HEK293 (cell line): ENCODE results near the gene AQP5.

ENCODE experiments used
- CTCF ChIA-PET: fragments of 350-600 bp; formaldehyde crosslinking; extraction: SDS; loops from one replicate; lab custom pipeline; 2021; ENCODE audit warnings: antibody characterized with exemption; lab: Yijun Ruan, JAX
- POLR2A ChIA-PET: fragments of 300-600 bp; formaldehyde crosslinking; extraction: SDS; loops from one replicate; lab custom pipeline; 2020; ENCODE audit warnings: antibody characterized with exemption, inconsistent platforms; lab: Yijun Ruan, JAX
- H3K27ac ChIP-seq: fragments of 200-500 bp; sonication (Bioruptor generic); 2 replicates; pipeline ENCODE4 v1.5.1; 2014; ENCODE audit warnings: low read depth, low read length, control low read depth, inconsistent platforms; ENCODE audit errors: extremely low read depth
- H3K36me3 ChIP-seq, 2 experiments: fragments of 200-500 bp in 1 of 2; sonication (Bioruptor generic) in 1 of 2; 1 replicate in 1 of 2; 2 replicates in 1 of 2; pipeline ENCODE4 v1.5.1; 2014 to 2017; ENCODE audit warnings: inconsistent platforms in 2 of 2, low read length in 2 of 2; ENCODE audit not compliant: control insufficient read depth in 2 of 2, insufficient read depth in 1 of 2
- H3K4me1 ChIP-seq: fragments of 200-500 bp; sonication (Bioruptor generic); 2 replicates; pipeline ENCODE4 v1.5.1; 2014; ENCODE audit warnings: mild to moderate bottlenecking, low read length, inconsistent platforms; ENCODE audit not compliant: control insufficient read depth, insufficient read depth
- H3K4me3 ChIP-seq: 2 replicates; pipeline ENCODE4 v1.5.1; 2011; ENCODE audit warnings: low read depth, mild to moderate bottlenecking, control low read depth, low read length, moderate library complexity
- H3K9me3 ChIP-seq: fragments of 200-500 bp; sonication (Bioruptor generic); 2 replicates; pipeline ENCODE4 v1.5.1; 2014; ENCODE audit warnings: low read depth, low read length, inconsistent platforms; ENCODE audit not compliant: control insufficient read depth, insufficient read depth
- GLIS2 ChIP-seq: fragments of 450-650 bp; formaldehyde crosslinking; IDR thresholded peaks from 2 replicates; pipeline ENCODE4 v1.5.1; 2016; ENCODE audit warnings: missing biosample characterization, missing genetic modification characterization
- IKZF3 ChIP-seq: fragments of 450-650 bp; IDR thresholded peaks from 2 replicates; pipeline ENCODE4 v1.5.0; 2018; ENCODE audit warnings: missing biosample characterization, mild to moderate bottlenecking, missing genetic modification characterization, moderate library complexity
- KLF16 ChIP-seq: fragments of 450-650 bp; formaldehyde crosslinking; IDR thresholded peaks from 2 replicates; pipeline ENCODE4 v1.5.1; 2017; ENCODE audit warnings: missing biosample characterization, missing genetic modification characterization
- OSR2 ChIP-seq: fragments of 450-650 bp; formaldehyde crosslinking; IDR thresholded peaks from 2 replicates; pipeline ENCODE4 v1.5.1; 2016; ENCODE audit warnings: missing biosample characterization, missing genetic modification characterization
- REPIN1 ChIP-seq: fragments of 450-650 bp; formaldehyde crosslinking; IDR thresholded peaks from 2 replicates; pipeline ENCODE4 v1.5.1; 2017; ENCODE audit warnings: missing biosample characterization, missing genetic modification characterization, low read depth
- ZBTB49 ChIP-seq: fragments of 450-650 bp; formaldehyde crosslinking; IDR thresholded peaks from 2 replicates; pipeline ENCODE4 v1.5.1; 2016; ENCODE audit warnings: missing biosample characterization, missing genetic modification characterization, low read depth
- ZNF114 ChIP-seq: fragments of 450-650 bp; formaldehyde crosslinking; IDR thresholded peaks from 2 replicates; pipeline ENCODE4 v1.5.0; 2017; ENCODE audit warnings: missing biosample characterization, missing genetic modification characterization
- ZNF221 ChIP-seq: fragments of 450-650 bp; formaldehyde crosslinking; IDR thresholded peaks from 2 replicates; pipeline ENCODE4 v1.5.1; 2017; ENCODE audit warnings: missing biosample characterization, missing genetic modification characterization, borderline replicate concordance
- ZNF274 ChIP-seq, 2 experiments: fragments of 200-500 bp in 1 of 2; fragments of 450-650 bp in 1 of 2; sonication (Bioruptor generic) in 1 of 2; formaldehyde crosslinking in 1 of 2; IDR thresholded peaks; 2 replicates each; pipeline versions ENCODE4 v1.5.1 to v1.6.1; 2014 to 2016; ENCODE audit warnings: borderline replicate concordance in 1 of 2, inconsistent platforms in 1 of 2, low read length in 1 of 2, missing biosample characterization in 1 of 2, missing genetic modification characterization in 1 of 2
- ZNF280D ChIP-seq: fragments of 450-650 bp; formaldehyde crosslinking; IDR thresholded peaks from 2 replicates; pipeline ENCODE4 v1.5.1; 2016; ENCODE audit warnings: missing biosample characterization, missing genetic modification characterization
- ZNF37A ChIP-seq: fragments of 450-650 bp; IDR thresholded peaks from 2 replicates; pipeline ENCODE4 v1.5.1; 2018; ENCODE audit warnings: missing biosample characterization, missing genetic modification characterization
- ZNF501 ChIP-seq: fragments of 450-650 bp; formaldehyde crosslinking; IDR thresholded peaks from 2 replicates; pipeline ENCODE4 v1.5.1; 2016; ENCODE audit warnings: missing biosample characterization, missing genetic modification characterization
- ZNF658 ChIP-seq: fragments of 450-650 bp; formaldehyde crosslinking; IDR thresholded peaks from 2 replicates; pipeline ENCODE4; 2016; ENCODE audit warnings: missing biosample characterization, missing genetic modification characterization
- ZNF776 ChIP-seq: fragments of 450-650 bp; formaldehyde crosslinking; IDR thresholded peaks from 2 replicates; pipeline ENCODE4 v1.5.0; 2017; ENCODE audit warnings: missing biosample characterization, missing genetic modification characterization, borderline replicate concordance
- ZNF791 ChIP-seq: fragments of 450-650 bp; formaldehyde crosslinking; IDR thresholded peaks from 2 replicates; pipeline ENCODE4 v1.5.1; 2016; ENCODE audit warnings: missing biosample characterization, missing genetic modification characterization
- ZNF843 ChIP-seq: fragments of 450-650 bp; formaldehyde crosslinking; IDR thresholded peaks from 2 replicates; pipeline ENCODE4 v1.5.1; 2016; ENCODE audit warnings: missing biosample characterization, missing genetic modification characterization
- TF ChIP-seq, protein P1 (sequence below): fragments of 450-650 bp; formaldehyde crosslinking; conservative IDR thresholded peaks from 2 replicates; pipeline ENCODE4 v1.5.1; 2016; ENCODE audit warnings: low read depth, missing biosample characterization, missing genetic modification characterization
- TF ChIP-seq, protein P2 (sequence below): fragments of 450-650 bp; formaldehyde crosslinking; IDR thresholded peaks from 2 replicates; pipeline ENCODE4 v1.5.1; 2016; ENCODE audit warnings: missing biosample characterization, missing genetic modification characterization
- TF ChIP-seq, protein P3 (sequence below): fragments of 450-650 bp; formaldehyde crosslinking; IDR thresholded peaks from 2 replicates; pipeline ENCODE4 v1.5.1; 2016; ENCODE audit warnings: missing biosample characterization, missing genetic modification characterization
- TF ChIP-seq, protein P4 (sequence below): fragments of 450-650 bp; formaldehyde crosslinking; IDR thresholded peaks from 2 replicates; pipeline ENCODE4 v1.5.1; 2016; ENCODE audit warnings: missing biosample characterization, missing genetic modification characterization

Gene AQP5

GRCh38 chr12:49967042-49967776 lies 5.5 kb downstream of the AQP5 start:
- CTCF ChIA-PET = interaction anchor here (0.5 to 7.1 kb wide), 78 partner anchors 9 to 1244 kb away, joined by 3 to 104 read pairs (median 5); partner anchors contain the start of genes AQP2, COX14 and RACGAP1
- peak overlapping the region; percentile 32; the same call in 1 of the 2 replicates for H3K27ac ChIP-seq
- H3K36me3 ChIP-seq = no peaks in the 10 kb centered on the region
- H3K4me3 ChIP-seq = peak overlapping the region; percentile 31
- POLR2A ChIA-PET = interaction anchor here (0.7 to 1.5 kb wide), 8 partner anchors 22 to 226 kb away, joined by 3 to 6 read pairs (median 4); partner anchors contain the start of genes BCDIN3D, COX14 and TMBIM6
- no peaks in the 10 kb centered on the region for H3K4me1 ChIP-seq
- H3K9me3 ChIP-seq = no peaks in the 10 kb centered on the region
- TF ChIP-seq ZNF221 (tag by site-specific recombination) = no peak
- TF ChIP-seq ZNF776 (tag by site-specific recombination) = no peak
- TF ChIP-seq KLF16 = 0 out of 2 replicates have a peak, but pooled peaks have one; percentile 40
- peak; percentile 87 for TF ChIP-seq ZNF501 (tag by site-specific recombination)
- TF ChIP-seq REPIN1 (tag by site-specific recombination) = no peak
- no peak for TF ChIP-seq ZBTB49 (tag by site-specific recombination)
- TF ChIP-seq GLIS2 (tag by site-specific recombination) = peak; percentile 95
- TF ChIP-seq, protein P1, sequence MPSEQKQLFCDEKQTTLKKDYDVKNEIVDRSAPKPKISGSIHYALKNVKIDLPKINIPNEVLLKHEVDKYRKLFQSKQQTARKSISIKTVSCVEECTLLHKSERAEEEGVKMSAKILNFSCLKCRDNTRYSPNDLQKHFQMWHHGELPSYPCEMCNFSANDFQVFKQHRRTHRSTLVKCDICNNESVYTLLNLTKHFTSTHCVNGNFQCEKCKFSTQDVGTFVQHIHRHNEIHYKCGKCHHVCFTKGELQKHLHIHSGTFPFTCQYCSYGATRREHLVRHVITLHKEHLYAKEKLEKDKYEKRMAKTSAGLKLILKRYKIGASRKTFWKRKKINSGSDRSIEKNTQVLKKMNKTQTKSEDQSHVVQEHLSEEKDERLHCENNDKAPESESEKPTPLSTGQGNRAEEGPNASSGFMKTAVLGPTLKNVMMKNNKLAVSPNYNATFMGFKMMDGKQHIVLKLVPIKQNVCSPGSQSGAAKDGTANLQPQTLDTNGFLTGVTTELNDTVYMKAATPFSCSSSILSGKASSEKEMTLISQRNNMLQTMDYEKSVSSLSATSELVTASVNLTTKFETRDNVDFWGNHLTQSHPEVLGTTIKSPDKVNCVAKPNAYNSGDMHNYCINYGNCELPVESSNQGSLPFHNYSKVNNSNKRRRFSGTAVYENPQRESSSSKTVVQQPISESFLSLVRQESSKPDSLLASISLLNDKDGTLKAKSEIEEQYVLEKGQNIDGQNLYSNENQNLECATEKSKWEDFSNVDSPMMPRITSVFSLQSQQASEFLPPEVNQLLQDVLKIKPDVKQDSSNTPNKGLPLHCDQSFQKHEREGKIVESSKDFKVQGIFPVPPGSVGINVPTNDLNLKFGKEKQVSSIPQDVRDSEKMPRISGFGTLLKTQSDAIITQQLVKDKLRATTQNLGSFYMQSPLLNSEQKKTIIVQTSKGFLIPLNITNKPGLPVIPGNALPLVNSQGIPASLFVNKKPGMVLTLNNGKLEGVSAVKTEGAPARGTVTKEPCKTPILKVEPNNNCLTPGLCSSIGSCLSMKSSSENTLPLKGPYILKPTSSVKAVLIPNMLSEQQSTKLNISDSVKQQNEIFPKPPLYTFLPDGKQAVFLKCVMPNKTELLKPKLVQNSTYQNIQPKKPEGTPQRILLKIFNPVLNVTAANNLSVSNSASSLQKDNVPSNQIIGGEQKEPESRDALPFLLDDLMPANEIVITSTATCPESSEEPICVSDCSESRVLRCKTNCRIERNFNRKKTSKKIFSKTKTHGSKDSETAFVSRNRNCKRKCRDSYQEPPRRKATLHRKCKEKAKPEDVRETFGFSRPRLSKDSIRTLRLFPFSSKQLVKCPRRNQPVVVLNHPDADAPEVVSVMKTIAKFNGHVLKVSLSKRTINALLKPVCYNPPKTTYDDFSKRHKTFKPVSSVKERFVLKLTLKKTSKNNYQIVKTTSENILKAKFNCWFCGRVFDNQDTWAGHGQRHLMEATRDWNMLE (tag by site-specific recombination) = no peak
- TF ChIP-seq, protein P2, sequence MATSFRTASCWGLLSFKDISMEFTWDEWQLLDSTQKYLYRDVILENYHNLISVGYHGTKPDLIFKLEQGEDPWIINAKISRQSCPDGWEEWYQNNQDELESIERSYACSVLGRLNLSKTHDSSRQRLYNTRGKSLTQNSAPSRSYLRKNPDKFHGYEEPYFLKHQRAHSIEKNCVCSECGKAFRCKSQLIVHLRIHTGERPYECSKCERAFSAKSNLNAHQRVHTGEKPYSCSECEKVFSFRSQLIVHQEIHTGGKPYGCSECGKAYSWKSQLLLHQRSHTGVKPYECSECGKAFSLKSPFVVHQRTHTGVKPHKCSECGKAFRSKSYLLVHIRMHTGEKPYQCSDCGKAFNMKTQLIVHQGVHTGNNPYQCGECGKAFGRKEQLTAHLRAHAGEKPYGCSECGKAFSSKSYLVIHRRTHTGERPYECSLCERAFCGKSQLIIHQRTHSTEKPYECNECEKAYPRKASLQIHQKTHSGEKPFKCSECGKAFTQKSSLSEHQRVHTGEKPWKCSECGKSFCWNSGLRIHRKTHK (tag by site-specific recombination) = no peak
- TF ChIP-seq, protein P3, sequence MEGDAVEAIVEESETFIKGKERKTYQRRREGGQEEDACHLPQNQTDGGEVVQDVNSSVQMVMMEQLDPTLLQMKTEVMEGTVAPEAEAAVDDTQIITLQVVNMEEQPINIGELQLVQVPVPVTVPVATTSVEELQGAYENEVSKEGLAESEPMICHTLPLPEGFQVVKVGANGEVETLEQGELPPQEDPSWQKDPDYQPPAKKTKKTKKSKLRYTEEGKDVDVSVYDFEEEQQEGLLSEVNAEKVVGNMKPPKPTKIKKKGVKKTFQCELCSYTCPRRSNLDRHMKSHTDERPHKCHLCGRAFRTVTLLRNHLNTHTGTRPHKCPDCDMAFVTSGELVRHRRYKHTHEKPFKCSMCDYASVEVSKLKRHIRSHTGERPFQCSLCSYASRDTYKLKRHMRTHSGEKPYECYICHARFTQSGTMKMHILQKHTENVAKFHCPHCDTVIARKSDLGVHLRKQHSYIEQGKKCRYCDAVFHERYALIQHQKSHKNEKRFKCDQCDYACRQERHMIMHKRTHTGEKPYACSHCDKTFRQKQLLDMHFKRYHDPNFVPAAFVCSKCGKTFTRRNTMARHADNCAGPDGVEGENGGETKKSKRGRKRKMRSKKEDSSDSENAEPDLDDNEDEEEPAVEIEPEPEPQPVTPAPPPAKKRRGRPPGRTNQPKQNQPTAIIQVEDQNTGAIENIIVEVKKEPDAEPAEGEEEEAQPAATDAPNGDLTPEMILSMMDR (tag by site-specific recombination) = peak; percentile 97
- TF ChIP-seq, protein P4, sequence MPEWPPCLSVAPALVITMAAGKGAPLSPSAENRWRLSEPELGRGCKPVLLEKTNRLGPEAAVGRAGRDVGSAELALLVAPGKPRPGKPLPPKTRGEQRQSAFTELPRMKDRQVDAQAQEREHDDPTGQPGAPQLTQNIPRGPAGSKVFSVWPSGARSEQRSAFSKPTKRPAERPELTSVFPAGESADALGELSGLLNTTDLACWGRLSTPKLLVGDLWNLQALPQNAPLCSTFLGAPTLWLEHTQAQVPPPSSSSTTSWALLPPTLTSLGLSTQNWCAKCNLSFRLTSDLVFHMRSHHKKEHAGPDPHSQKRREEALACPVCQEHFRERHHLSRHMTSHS (tag by site-specific recombination) = no peak
- TF ChIP-seq ZNF274 (IDR thresholded peaks at IDR 0.05; ENCODE audit: low read length) = no peak
- no peak for TF ChIP-seq ZNF274 (tag by site-specific recombination; IDR thresholded peaks at IDR 0.05; ENCODE audit: borderline replicate concordance)
- TF ChIP-seq ZNF114 (tag by site-specific recombination) = no peak
- no peak for TF ChIP-seq ZNF37A (tag by site-specific recombination)
- peak; percentile 38; the same call in 1 of the 2 replicates for TF ChIP-seq ZNF843 (tag by site-specific recombination)
- no peak for TF ChIP-seq ZNF658 (tag by site-specific recombination)
- no peak for TF ChIP-seq ZNF791 (tag by site-specific recombination)
- TF ChIP-seq ZNF280D (tag by site-specific recombination) = 0 out of 2 replicates have a peak, but pooled peaks have one; percentile 5
- TF ChIP-seq OSR2 = peak; percentile 66
- peak; percentile 78 for TF ChIP-seq IKZF3 (tag by site-specific recombination)
